ENCODE data around the gene COPB2.
A peak's percentile ranks its signal among the peaks of the same experiment; 100 is the strongest.
"Not testable (repeated sequence)": the region's sequence is repeated elsewhere in the genome, so short reads cannot be mapped to it uniquely, and the experiment has no call there.

Gene COPB2

GRCh38 chr3:139339219-139339906 lies 50.1 kb downstream of the COPB2 start:
- DNase-seq (ENCODE audit: low read depth, low spot score), result no peak
- H3K4me3 ChIP-seq (ENCODE audit: low read length), result no peak overlapping the region

- DNase-seq (ENCODE audit: low read depth, low spot score), result no peak
- no peak overlapping the region for H3K4me3 ChIP-seq (ENCODE audit: low read length)
Measured at GRCh38 chr3:139338405-139338804, 51.0 kb downstream of the COPB2 start.

GRCh38 chr3:139334675-139335074 lies 54.8 kb downstream of the COPB2 start:
- not testable (repeated sequence) for H3K4me3 ChIP-seq (ENCODE audit: low read length); DNase-seq (ENCODE audit: low read depth, low spot score)

- no peak overlapping the region for H3K4me3 ChIP-seq (ENCODE audit: low read length)
- no peak for DNase-seq (ENCODE audit: low read depth, low spot score)
Measured at GRCh38 chr3:139332092-139332491, 57.4 kb downstream of the COPB2 start.

GRCh38 chr3:139329364-139329850 lies 60.0 kb downstream of the COPB2 start:
- peak overlapping the region; percentile 49 for H3K4me3 ChIP-seq (ENCODE audit: low read length)
- peak; percentile 61 for DNase-seq (ENCODE audit: low read depth, low spot score)

GRCh38 chr3:139328356-139328755 lies 61.1 kb downstream of the COPB2 start:
- no peak overlapping the region for H3K4me3 ChIP-seq (ENCODE audit: low read length)
- no peak for DNase-seq (ENCODE audit: low read depth, low spot score)

GRCh38 chr3:139327861-139328260 lies 61.6 kb downstream of the COPB2 start:
- no peak overlapping the region for H3K4me3 ChIP-seq (ENCODE audit: low read length)
- peak; percentile 24 for DNase-seq (ENCODE audit: low read depth, low spot score)

GRCh38 chr3:139327231-139327630 lies 62.2 kb downstream of the COPB2 start:
- no peak for DNase-seq (ENCODE audit: low read depth, low spot score)
- no peak overlapping the region for H3K4me3 ChIP-seq (ENCODE audit: low read length)

GRCh38 chr3:139326707-139327106 lies 62.7 kb downstream of the COPB2 start:
- peak; percentile 39 for DNase-seq (ENCODE audit: low read depth, low spot score)

GRCh38 chr3:139326131-139326530 lies 63.3 kb downstream of the COPB2 start:
- H3K4me3 ChIP-seq (ENCODE audit: low read length), result no peak overlapping the region
- DNase-seq (ENCODE audit: low read depth, low spot score), result no peak

More at GRCh38 chr3:139326707-139327106, 62.7 kb downstream of the COPB2 start:
- H3K4me3 ChIP-seq (ENCODE audit: low read length), result no peak overlapping the region

- DNase-seq (ENCODE audit: low read depth, low spot score), result no peak
- no peak overlapping the region for H3K4me3 ChIP-seq (ENCODE audit: low read length)
Measured at GRCh38 chr3:139325551-139325950, 63.9 kb downstream of the COPB2 start.

- no peak overlapping the region for H3K4me3 ChIP-seq (ENCODE audit: low read length)
- DNase-seq (ENCODE audit: low read depth, low spot score), result no peak
Measured at GRCh38 chr3:139324456-139324855, 65.0 kb downstream of the COPB2 start.

GRCh38 chr3:139323146-139323545 lies 66.3 kb downstream of the COPB2 start:
- DNase-seq (ENCODE audit: low read depth, low spot score), result no peak
- H3K4me3 ChIP-seq (ENCODE audit: low read length), result no peak overlapping the region

- DNase-seq (ENCODE audit: low read depth, low spot score), result no peak
- H3K4me3 ChIP-seq (ENCODE audit: low read length), result no peak overlapping the region
Measured at GRCh38 chr3:139322346-139322745, 67.1 kb downstream of the COPB2 start.

GRCh38 chr3:139320551-139321309 lies 68.7 kb downstream of the COPB2 start:
- DNase-seq (ENCODE audit: low read depth, low spot score), result no peak
- H3K4me3 ChIP-seq (ENCODE audit: low read length), result no peak overlapping the region

- no peak for DNase-seq (ENCODE audit: low read depth, low spot score)
- no peak overlapping the region for H3K4me3 ChIP-seq (ENCODE audit: low read length)
Measured at GRCh38 chr3:139319428-139320402, 69.7 kb downstream of the COPB2 start.

- DNase-seq (ENCODE audit: low read depth, low spot score), result no peak
- no peak overlapping the region for H3K4me3 ChIP-seq (ENCODE audit: low read length)
Measured at GRCh38 chr3:139318826-139319225, 70.6 kb downstream of the COPB2 start.

GRCh38 chr3:139318431-139318816 lies 71.0 kb downstream of the COPB2 start:
- no peak overlapping the region for H3K4me3 ChIP-seq (ENCODE audit: low read length)
- DNase-seq (ENCODE audit: low read depth, low spot score), result no peak

- no peak overlapping the region for H3K4me3 ChIP-seq (ENCODE audit: low read length)
- no peak for DNase-seq (ENCODE audit: low read depth, low spot score)
Measured at GRCh38 chr3:139317660-139318430, 71.6 kb downstream of the COPB2 start.

Measured in Jurkat, Clone E6-1 (cell line).